ENCODE results near the gene LCMT1. TPM values are rescaled to one million over a fixed set of nuclear protein-coding genes. Genes with fewer than 3 reads are reported as not detected.
"Not testable (repeated sequence)": the region's sequence is repeated elsewhere in the genome, so short reads cannot be mapped to it uniquely, and the experiment has no call there.

The LCMT1 gene
- total RNA-seq, 1 donor from 2014 or later: 20.8 TPM

GRCh38 chr16:25095636-25096035 is 15.9 kb upstream of the LCMT1 start:
- no peak for DNase-seq

DNA sequence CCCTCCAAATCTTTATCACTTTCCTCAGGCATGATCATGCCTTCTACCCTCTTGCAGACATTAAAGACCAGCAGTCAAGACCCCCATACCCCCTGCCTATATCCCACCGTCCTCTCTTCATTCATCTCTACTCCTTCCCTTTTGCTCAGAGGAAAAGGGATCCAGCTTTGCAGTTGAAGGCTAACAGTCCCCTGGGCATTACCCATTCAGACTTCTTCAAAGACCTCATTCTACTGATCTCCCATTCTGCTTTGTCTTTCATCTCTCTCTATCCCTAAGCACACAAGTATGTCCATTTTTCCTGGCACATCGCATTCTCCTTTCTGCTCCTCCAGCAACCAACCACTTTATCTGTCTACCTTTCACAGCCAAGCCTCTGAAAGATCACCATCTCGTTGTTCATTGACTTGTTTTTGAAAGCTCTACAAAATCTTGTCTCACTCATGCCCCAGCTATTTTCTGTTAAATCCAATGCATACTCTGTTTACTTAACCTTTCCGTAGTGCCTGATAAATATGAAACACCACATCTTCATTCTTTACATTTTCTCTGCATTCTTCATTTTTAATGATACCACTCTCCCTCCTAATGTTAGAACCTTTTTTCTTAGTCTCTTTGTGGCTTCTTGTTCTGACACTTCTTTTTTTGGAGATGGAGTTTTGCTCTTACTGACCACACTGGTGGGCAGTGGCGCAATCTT is 14.1 kb upstream of the LCMT1 start:
- DNase-seq: no peak

DNA sequence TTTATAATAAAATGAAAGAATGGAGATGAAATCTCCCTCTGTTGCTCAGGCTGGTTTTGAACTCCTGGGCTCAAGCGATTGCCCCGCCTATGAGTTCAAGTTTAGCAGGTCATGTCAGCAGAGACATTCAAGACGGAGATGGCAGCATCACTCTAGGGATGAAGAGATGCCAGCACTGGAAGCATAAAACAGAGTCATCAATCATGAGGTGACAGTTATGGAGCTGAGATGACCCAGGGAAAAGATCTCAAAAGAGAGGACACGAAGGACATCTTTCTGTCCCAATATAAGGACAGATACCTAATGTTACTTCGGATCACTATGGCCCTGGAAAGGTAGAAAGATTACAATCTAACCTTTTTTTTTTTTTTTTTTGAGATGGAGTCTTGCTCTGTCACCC is 11.0 kb upstream of the LCMT1 start:
- no peak for DNase-seq

GRCh38 chr16:25106567-25107465 is 4.7 kb upstream of the LCMT1 start:
- DNase-seq: peak; percentile 94

GRCh38 chr16:25107466-25107792 is 4.1 kb upstream of the LCMT1 start:
- DNase-seq: no peak

DNA sequence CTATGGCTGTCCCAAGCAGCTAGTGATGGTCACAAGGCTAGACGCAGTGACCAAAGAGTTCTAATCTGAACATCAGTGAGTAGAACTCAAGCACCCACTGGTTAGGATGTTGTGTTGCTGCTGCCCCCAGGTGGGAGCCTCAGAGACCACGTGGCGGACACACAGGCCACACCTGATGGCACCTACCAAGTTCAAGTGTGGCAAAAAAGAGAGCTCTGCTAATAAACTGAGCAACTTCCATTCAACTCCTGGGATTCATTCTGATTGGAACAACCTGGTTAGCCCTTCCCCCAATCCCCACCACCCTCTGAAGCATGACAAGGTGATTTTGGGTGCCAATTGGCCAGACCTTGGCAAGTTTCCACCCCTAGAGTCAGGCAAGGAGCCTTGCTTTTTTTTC is 3.5 kb upstream of the LCMT1 start:
- no peak for DNase-seq

DNA sequence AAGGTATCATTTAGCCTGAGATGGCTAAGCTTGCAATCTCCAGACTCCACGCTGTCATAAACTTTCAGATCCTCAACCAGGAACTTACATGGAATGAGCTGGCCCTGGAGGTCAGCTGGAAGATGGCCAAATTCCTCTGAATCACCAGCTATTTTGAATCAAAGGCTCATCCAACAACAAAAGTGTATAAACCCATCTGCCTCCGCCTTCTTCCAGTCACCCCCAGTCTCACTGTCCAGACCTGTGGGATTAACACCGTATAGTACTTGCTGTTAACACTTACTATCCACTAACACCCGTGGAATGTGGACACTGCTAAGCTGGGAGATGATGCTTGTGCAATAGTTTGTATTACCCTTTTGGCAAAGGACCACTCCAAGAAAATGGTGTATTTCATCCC is 1.9 kb upstream of the LCMT1 start:
- peak; percentile 9 for DNase-seq

DNA sequence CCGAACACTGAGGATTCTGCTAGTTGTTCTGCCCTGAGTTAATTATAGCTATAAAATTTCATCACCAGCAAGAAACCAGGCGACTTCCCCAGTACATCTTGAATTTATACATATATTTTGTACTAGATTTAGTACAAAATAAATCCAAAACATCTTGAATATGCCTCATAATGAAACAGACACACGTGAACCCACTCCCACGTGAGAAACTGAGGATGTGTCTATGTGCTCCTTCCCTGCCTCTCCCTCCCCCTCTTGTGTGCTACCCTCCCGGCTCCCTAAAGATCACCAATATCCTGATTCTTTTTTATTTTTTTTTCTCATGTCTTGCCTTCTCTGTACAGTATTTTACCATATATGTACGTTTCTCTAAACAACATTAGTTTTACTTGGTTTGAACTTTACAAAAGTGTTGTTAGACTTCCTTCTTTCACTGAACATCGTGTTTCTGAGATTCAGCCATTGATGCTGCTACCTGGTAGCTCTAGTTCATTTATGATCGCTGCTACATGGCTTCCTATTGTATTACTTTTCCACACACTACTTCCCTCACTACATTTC is 1.1 kb upstream of the LCMT1 start:
- DNase-seq: peak; percentile 5

DNA sequence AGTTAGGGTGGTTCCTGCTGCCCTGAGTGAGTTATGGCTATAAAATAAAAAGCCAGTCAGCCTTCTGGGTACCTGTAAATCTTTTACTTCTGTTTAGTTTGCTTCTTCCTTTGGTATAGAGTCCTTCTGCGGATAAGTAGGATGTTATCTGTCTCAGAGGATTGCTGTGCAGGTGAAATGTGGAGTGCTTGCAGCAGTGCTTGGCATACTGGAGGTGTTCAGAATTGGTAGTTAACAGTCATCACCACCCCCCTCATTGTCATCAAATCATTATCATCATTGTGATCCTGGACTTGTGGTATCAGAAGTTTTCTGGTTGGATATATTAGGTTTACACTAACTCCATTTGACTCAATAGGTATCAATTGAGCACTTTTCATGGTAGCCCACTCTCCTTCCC is 2.6 kb downstream of the LCMT1 start:
- DNase-seq: no peak

DNA sequence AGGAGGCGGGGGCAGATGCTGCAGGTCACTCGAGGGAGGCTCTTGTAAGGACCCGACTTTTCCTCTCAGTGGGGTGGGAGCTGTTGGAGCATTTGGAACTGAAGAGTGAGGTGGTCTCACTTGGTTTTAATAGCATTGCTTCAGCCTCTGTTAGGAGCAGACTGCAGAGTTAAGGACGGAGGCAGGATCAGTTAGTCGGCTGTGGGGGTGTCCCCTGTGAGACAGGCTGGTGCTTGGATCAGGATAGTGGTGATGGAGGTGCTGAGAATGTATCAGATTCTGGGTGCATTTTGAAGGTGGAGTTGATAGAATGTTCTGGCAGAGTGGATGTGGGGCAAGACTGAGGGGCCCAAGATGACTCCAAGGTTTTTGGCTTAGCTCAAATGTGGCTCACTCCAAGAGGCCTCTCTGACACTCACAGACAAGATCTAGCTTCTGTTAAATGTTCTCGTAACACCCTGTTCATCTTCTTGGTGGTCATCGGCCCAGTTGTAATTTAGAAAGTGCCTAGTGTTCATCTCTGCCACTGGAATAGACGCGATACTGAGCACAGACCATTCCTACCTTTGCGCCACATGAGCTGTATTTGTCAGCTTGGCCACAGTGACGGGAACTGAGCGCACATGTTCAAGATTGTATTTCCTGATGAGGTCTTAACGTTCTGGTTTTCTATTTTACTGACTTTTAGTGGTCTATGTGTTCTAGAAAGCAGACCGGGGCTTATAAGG is 7.5 kb downstream of the LCMT1 start:
- DNase-seq: no peak

DNA sequence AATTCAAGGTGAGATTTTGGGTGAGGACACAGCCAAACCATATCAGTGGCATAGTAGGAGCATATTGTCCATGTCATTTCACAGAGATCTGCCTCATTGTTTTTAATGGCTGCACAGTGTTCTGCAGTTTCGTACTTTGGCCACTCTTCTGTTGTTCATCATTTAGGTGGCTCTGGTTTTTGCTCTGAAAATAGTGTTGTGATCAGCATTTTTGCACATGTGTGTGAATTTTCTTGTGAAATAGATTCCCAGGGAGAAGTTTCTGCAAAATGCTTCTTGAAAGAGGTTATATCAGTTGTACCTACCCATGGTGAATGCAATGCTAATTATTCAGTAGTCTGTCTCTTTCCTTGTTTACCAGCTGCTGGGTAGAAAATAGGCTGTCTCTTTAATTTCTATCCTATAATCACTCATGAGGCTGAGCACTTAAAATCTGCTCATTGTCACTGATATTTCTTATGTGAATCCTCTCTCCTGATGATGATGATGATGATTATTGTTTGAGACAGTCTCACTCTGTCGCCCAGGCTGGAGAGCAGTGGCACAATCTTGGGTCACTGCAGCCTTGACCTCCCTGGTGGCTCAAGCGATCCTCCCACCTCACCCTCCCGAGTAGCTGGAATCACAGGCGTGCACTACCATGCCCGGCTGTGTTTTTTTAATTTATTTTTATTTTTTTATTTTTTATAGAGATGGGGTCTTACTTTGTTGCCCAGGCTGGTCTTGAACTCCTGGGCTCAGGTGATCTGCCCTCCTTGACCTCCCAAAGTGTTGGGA is 10.5 kb downstream of the LCMT1 start:
- no peak for DNase-seq

DNA sequence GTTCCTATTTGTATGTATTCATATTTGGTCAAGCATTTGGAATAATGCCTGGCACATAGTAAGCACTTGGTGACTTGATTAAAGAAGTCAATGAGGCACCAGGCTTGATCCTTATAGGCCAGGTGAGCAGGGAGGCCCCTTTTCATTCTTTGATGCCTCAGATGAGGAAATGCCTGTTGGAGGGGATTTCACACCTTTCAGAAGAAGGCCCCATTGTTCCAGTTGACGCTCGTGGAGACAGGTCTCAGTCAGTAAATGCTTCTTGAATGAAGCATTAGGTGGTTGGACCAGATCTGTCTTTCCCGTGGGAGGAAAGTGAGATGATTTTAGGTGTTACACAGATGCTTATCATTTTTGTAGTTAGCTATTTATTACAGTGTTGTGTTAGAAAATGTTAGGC is 13.0 kb downstream of the LCMT1 start:
- DNase-seq: no peak

DNA sequence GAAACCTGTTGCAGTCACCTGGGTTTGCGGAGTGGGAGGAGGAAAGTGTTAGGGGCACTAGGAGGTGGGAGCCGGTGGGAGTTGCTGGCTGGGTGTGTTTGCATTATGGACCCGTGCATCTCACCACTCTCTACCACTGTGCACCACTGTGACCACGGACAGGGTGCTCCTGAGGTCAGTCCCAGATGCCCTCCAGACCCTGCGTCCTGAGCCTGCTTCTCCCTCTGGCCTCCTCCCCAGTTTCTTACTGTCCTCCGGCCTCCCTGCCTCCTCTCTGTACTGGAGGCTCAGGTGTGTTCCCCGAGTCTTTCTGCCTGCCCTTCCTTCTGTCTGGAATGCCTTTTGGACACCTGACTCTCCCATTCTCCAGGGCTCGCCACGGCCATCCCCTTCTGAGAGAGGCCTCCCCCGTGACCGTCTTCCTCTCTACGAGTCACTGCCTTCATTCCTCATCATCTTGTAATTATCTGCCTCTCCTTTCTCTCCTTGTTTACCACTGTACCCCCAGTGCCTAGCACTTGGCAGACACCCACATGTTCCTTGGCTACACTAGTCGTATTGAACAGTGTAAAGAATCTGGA is 14.6 kb downstream of the LCMT1 start:
- DNase-seq: not testable (repeated sequence)

DNA sequence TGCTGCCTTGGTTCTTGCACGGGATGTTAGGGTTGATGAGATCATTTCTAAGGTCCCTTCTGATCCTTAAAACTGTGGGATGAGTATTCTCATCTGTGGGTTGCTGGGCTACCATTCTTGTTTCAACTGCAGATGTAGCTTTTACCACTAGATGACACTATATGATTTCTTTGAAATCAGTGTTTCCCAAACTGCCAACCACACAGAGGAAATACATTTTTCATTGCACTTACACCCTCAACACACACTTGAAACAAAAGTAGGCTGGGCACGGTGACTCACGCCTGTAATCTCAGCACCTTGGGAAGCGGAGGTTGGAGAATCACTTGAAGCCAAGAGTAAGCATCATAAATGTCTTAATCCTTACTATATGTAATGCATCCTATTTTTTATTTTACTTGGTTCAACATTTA is 15.3 kb downstream of the LCMT1 start:
- DNase-seq: peak; percentile 6

GRCh38 chr16:25132751-25133150 is 21.2 kb downstream of the LCMT1 start:
- DNase-seq: not testable (repeated sequence)

DNA sequence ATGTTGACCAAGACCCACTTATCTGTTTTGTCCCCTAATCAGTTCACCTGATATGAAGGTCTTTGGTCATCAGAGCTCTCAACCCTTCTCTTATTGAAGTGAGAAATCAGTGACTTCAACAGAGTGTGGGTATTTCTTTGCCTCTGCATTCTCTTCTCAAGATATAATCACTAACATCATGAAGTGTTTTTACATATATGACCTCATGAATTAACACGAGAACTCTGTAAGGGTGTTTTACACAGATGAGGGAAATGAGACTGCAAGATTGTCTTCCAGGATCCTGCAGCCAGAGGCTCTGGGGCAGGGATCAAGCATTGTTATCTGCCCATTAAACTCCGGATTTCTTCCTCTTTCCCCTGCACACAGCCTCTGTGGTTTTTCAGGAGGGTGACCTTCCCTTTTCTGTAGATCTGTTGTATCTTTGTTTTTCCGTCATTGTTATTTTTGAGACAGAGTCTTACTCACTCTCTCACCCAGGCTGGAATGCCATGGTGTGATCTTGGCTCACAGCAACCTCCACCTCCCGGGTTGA is 22.7 kb downstream of the LCMT1 start:
- DNase-seq: no peak

DNA sequence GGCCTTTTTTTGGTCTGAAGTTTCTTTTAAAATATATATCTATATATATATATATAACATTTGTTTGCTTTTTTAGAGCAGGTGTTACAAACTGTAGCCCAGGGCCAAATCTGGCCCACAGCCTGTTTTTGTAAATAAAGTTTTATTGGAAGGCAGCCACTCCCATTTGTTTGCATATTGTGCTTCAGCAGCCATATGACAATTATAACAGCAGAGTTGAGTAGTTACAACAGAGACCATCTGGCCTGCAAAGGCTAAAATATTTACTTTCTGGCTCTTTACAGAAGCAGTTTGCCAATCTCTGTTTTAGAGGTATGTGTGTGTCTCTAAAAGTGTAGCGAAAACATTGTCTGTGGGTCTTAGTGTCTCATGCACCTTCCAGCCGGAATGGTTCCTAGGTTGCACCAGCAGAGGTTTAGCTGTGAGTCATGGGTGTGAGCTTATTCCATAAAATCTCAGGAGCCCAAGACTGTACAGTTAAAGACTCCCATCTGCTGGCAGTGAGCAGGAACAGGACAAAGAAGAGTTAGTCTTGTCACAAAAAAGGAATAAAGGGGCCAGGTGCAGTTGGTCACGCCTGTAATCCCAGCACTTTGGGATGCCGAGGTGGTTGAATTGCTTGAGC is 23.8 kb downstream of the LCMT1 start:
- DNase-seq: no peak

DNA sequence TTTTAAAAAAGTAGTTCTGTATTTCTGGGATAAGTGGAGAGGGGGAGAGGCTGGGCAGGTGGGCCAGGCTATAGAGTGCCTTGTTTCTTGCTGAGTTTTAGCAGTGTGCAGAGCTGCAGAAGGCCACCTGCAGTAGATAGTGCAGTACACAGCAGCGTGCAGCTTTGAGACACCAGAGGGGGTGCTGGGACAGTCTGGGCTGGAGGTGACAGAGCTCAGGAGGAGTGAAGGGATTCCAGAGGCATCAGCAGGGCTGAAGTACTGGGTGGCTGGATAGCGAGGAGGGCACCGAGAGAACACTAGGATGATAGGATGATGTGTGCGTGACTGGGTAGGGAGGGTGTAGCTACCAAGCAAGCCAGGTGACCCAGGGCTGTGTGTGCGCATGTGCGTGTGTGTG is 26.6 kb downstream of the LCMT1 start:
- DNase-seq: no peak

GRCh38 chr16:25140459-25140858 is 28.9 kb downstream of the LCMT1 start:
- no peak for DNase-seq

DNA sequence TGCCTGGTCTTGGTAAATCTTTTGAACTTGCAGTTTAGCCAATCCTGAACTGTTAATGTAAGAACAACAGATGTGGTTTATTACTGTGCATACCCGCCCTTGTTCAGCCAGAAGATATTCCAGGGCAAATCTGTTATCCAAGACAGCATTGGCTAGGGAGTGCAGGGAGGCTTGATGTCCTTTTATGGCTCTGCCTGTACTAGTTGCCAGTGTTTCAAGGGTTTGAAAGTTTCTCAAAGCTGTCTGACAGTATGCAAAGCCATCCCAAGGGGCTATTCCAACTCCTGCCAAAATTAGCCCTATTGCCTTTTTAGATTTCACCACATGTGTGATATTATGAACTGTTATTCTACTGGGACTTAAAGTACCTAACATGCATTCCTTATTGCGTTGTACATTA is 30.1 kb downstream of the LCMT1 start:
- no peak for DNase-seq

GRCh38 chr16:25143928-25144327 is 32.4 kb downstream of the LCMT1 start:
- no peak for DNase-seq
